HepG2 (cell line): ENCODE measurements around the gene CLEC16A. TPM values are rescaled to one million over a fixed set of nuclear protein-coding genes. Genes with fewer than 3 reads are reported as not detected.

Source experiments
- CBX5 ChIP-seq: sonication (generic); formaldehyde crosslinking; IDR thresholded peaks from 2 replicates; pipeline ENCODE4 v1.4.0; 2020; ENCODE audit warnings: missing genetic modification reagents, borderline replicate concordance
- E2F2 ChIP-seq: sonication (generic); formaldehyde crosslinking; IDR thresholded peaks from 2 replicates; pipeline ENCODE4 v1.4.0; 2020; ENCODE audit warnings: missing genetic modification reagents, borderline replicate concordance
- JUND ChIP-seq: sonication (generic); formaldehyde crosslinking; IDR thresholded peaks from 2 replicates; pipeline ENCODE4 v1.8.0; 2022; ENCODE audit warnings: mild to moderate bottlenecking, missing genetic modification reagents
- RFXANK ChIP-seq: IDR thresholded peaks from 2 replicates; pipeline ENCODE4 v1.6.1; 2016
- SMAD1 ChIP-seq: sonication (generic); formaldehyde crosslinking; IDR thresholded peaks from 2 replicates; pipeline ENCODE4 v1.4.0; 2020; ENCODE audit warnings: missing genetic modification reagents, low read depth, mild to moderate bottlenecking, borderline replicate concordance
- TFDP2 ChIP-seq: sonication (generic); formaldehyde crosslinking; IDR thresholded peaks from 2 replicates; pipeline ENCODE4 v1.4.0; 2020; ENCODE audit warnings: missing genetic modification reagents
- ZFP91 ChIP-seq: sonication (generic); formaldehyde crosslinking; IDR thresholded peaks from 2 replicates; pipeline ENCODE4 v1.9.0; 2022; ENCODE audit warnings: missing genetic modification reagents, mild to moderate bottlenecking, borderline replicate concordance
- polyA plus RNA-seq, 8 experiments: library from polyadenylated mRNA; depleted of rRNA in 3 of 8; stranded (reverse) in 7 of 8; unstranded in 1 of 8; fragments of >200 nt; fragmentation: Illumina TruSeq in 4 of 8; extraction: Trizol in 4 of 8; gene quantifications; 2 replicates each; pipeline versions ENCODE4 v1.2.1 to v1.2.3, GENCODE V29; 2011 to 2016; ENCODE audit warnings: low read depth in 4 of 8, missing spikeins in 1 of 8, mixed read lengths in 1 of 8; ENCODE audit not compliant: insufficient read depth in 1 of 8
- total RNA-seq, 5 experiments: library from RNA; depleted of rRNA; stranded (reverse); fragments of >200 nt; fragmentation: Illumina TruSeq; extraction: Trizol; gene quantifications; 2 replicates each; pipeline ENCODE4 v1.2.3, GENCODE V29; 2016; ENCODE audit warnings: low read depth in 1 of 5

The CLEC16A gene
- total and polyA plus RNA-seq, 2 of the 13 experiments (the other 11 are each of a cell fraction or from before 2014, with no cell fraction given): 8.5 to 10.3 TPM

GRCh38 chr16:11047939-11048800, 103.8 kb downstream of the CLEC16A start (continued):
- no peak for TF ChIP-seq SMAD1 (CRISPR knock-in tag)
- no peak for TF ChIP-seq RFXANK
- no peak for TF ChIP-seq CBX5 (CRISPR knock-in tag)
- no peak for TF ChIP-seq TFDP2 (CRISPR knock-in tag)
- no peak for TF ChIP-seq JUND (CRISPR knock-in tag)
- no peak for TF ChIP-seq ZFP91 (CRISPR knock-in tag)
- TF ChIP-seq E2F2 (CRISPR knock-in tag): no peak
